Subcutaneous preadipocyte (primary cell): ENCODE data around the gene MBIP. TPM values are rescaled to one million over a fixed set of nuclear protein-coding genes. Genes with fewer than 3 reads are reported as not detected.

Experiments used
- total RNA-seq: library from RNA; depleted of rRNA; stranded (reverse); fragments of >200 nt; gene quantifications from 2 replicates; pipeline ENCODE4 v1.2.3, GENCODE V29; 2012

The MBIP gene
- 11.3 and 11.4 TPM in 2 replicates for total RNA-seq

GRCh38 chr14:36320200-36320896 is at the start of gene MBIP:
TSS of gene MBIP (minus strand) at chr14:36320637. CDS start at chr14:36320588, 49 bp downstream.

Other genes starting within 250 kb of the MBIP start
- not detected in 2 replicates for gene PTCSC3, start 143.9 kb downstream of the MBIP start, total RNA-seq
- not detected in 2 replicates for gene NKX2-1, start 199.6 kb upstream of the MBIP start, total RNA-seq